GM10847 (cell line): ENCODE measurements around the gene MMRN1.

ENCODE experiments used
- POLR2A ChIP-seq: IDR thresholded peaks from 2 replicates; pipeline ENCODE4 v1.6.1; 2011; ENCODE audit not compliant: insufficient read length; ENCODE audit errors: extremely low read depth

Gene MMRN1

DNA sequence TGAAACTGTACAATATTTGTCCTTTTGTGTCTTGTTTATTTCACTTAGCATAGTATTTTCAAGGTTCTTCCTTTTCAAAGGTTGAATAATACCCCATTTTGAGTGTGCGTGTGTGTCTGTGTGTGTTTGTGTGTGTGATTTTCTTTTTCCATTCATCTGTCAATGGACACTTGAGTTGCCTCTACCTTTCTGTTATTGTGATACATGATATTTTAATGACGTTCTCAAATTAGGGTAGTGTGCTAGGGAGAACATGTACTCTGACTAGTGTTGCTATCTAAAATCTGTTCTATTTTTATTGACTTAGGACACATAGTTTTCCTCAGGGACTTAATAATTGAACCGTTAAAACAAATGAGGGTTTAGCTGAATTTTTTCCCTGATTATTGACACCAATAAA lies 9.9 kb downstream of the MMRN1 start:
- TF ChIP-seq POLR2A, result no peak

DNA sequence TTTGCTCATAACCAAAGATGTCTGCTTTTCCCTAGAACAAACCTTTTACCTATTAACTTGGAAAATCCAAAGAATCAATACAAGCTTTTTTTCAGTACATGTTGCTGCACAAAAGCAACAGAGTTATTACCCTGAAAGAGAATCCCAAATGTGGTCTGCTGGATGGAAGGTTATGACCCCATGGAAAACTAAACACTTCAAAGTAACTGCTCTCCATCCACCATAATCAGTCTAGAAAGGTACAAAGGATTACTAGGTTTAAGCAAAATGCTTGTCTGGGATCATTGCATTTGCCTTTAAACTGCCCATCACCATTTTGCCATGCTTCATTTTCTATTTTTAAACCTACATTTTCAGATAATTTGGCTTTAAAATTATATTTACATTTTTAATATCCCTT lies 11.7 kb downstream of the MMRN1 start:
- no peak for TF ChIP-seq POLR2A

- no peak for TF ChIP-seq POLR2A
Observed at GRCh38 chr4:89906777-89907521, 12.3 kb downstream of the MMRN1 start.

DNA sequence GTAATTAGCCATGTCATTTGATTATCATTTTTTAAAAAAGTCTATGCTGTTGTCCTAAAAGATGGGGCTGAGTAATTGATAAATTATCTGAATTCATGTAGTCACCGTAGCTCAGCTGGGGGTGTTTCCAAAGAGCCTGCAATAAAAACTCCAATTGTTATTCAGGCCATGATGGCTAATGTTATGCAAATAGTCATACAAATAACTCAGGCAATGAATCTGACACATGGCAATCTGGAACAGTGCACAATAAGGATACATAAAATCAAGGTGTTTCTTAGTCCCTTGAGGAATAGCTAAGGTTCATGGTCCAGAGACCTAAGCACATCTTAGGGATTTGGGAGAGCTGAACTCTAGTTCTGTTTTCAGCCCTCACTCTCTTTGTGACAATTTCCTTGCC lies 15.2 kb downstream of the MMRN1 start:
- TF ChIP-seq POLR2A, result no peak

DNA sequence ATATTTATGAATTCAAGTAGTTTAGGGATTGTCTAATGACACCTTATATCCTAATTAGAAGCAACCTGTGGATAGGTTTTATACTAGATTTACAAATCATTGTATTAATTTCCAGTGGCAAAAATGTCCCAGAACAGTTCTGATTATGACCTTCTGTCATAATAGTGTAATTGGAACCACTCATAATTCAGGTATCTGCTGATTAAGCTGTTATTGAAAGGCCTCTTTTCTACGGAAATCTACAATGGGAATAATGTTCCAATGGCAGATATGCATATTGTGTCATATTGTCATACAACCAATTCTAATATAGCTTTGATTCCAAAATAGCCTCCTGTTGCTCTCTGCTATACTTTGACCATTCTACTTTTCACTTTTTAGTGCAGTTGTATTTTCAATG lies 19.0 kb downstream of the MMRN1 start:
- TF ChIP-seq POLR2A, result no peak

GRCh38 chr4:89914609-89915550 lies 20.2 kb downstream of the MMRN1 start:
- TF ChIP-seq POLR2A, result no peak

DNA sequence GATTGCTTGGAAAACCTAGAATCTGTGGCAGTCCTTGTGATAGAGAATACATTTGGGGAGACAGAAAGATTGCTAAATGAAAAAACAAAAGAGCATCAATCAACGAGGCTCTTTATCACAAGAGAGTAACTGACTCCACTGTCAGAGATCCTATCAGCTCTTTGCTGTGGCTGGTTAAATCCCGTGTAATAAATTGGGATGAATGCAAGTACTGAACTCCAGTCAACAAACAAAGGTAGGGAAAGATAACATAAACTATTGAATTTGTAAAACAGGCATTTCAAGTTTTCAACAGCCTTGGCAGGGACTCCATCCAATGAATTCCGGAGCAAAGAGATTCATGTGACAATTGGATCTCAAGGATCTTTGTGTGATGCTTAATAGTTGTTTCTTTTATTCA lies 21.3 kb downstream of the MMRN1 start:
- no peak for TF ChIP-seq POLR2A

DNA sequence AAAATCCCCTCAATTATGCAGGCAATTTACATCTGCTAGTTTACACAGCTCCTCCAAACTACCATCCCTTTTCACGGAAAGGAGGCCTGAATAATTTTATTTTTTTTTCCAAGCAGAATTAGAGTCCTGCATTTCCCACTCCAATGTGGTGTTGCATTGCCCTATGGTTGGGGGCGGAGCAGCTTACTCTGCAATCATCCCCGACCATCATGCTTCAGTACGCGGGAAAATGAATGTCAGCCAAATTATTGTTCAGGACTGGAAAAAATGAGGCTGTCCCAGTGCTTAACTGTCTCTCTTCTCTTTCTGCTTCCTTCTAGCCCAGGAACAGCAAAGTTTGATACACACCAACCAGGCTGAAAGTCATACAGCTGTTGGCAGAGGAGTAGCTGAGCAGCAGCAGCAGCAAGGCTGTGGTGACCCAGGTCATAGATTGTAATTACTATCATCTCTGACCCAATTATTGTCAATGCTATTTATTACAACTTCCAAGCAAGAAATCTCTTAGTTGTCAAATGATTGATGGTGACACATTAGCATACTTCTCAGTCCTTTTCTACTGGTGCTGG lies 28.3 kb downstream of the MMRN1 start:
- no peak for TF ChIP-seq POLR2A

- no peak for TF ChIP-seq POLR2A
Observed at GRCh38 chr4:89928838-89929237, 34.2 kb downstream of the MMRN1 start.

DNA sequence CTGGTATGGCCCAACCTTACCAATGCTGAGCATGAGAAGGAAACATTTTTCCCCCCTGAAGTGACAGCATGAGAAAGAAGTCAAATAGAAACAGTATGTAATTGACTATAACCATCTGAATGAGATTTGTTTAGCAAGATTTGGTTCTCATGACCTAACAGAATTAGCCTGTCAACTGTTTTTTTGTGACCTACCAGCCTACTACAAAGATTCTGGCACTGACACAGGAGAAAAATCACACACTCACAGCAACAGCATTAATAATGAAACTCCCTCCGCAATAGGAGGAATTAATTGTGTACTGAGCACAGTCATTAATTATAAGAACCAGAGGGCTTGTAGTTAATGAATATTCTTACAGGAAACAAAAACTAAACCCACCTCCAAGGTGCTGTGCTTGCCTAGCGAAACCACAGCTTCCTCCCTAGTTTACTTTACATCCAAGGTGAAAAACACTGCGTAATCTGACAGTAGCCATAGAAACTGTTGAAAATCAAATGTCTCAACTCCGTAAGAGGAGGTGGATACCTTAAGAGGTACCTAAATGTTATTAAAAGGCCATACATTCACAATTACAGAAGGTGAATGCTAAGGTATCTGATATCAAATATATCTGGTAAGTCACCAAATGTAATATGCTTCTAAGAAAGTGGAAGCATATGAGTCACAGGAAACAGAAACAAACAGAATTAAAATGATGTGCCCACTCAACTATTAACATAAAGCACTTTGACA lies 34.9 kb downstream of the MMRN1 start:
- no peak for TF ChIP-seq POLR2A

- TF ChIP-seq POLR2A, result no peak
Observed at GRCh38 chr4:89939546-89939945, 44.9 kb downstream of the MMRN1 start.

GRCh38 chr4:89939994-89940393 lies 45.3 kb downstream of the MMRN1 start:
- no peak for TF ChIP-seq POLR2A

- no peak for TF ChIP-seq POLR2A
Observed at GRCh38 chr4:89942811-89943210, 48.2 kb downstream of the MMRN1 start.

- no peak for TF ChIP-seq POLR2A
Observed at GRCh38 chr4:89949782-89950387, 55.2 kb downstream of the MMRN1 start.

- no peak for TF ChIP-seq POLR2A
Observed at GRCh38 chr4:89952458-89952857, 57.8 kb downstream of the MMRN1 start.
